SK-N-SH treated with all-trans-retinoic acid at 6 μM for 48 hours (cell line): ENCODE measurements around the gene TRIM69.

Source experiments
- ARNTL ChIP-seq: fragments of 450-650 bp; formaldehyde crosslinking; IDR thresholded peaks from 2 replicates; pipeline ENCODE4 v1.5.0; 2020; ENCODE audit warnings: low read depth, mild to moderate bottlenecking, moderate library complexity, borderline replicate concordance
- CREB5 ChIP-seq: fragments of 250-450 bp; sonication (Bioruptor Pico); IDR thresholded peaks from 2 replicates; pipeline ENCODE4 v1.5.1; 2020; ENCODE audit warnings: low read depth, mild to moderate bottlenecking, moderate library complexity
- CSDC2 ChIP-seq: fragments of 250-450 bp; sonication (Bioruptor Pico); IDR thresholded peaks from 2 replicates; pipeline ENCODE4 v1.5.0; 2020; ENCODE audit warnings: mild to moderate bottlenecking, moderate library complexity
- CSRNP3 ChIP-seq: fragments of 250-450 bp; sonication (Bioruptor Pico); IDR thresholded peaks from 2 replicates; pipeline ENCODE4 v1.5.1; 2021; ENCODE audit warnings: mild to moderate bottlenecking, moderate library complexity
- ESRRG ChIP-seq: fragments of 250-450 bp; sonication (Bioruptor Pico); IDR thresholded peaks from 2 replicates; pipeline ENCODE4 v1.6.1; 2021; ENCODE audit warnings: mild to moderate bottlenecking
- ISL1 ChIP-seq: fragments of 250-450 bp; sonication (Bioruptor Pico); IDR thresholded peaks from 2 replicates; pipeline ENCODE4 v2.1.2; 2022; ENCODE audit warnings: mild to moderate bottlenecking, moderate library complexity
- SNAI2 ChIP-seq: fragments of 250-450 bp; sonication (Bioruptor Pico); IDR thresholded peaks from 2 replicates; pipeline ENCODE4 v1.5.0; 2020; ENCODE audit warnings: mild to moderate bottlenecking, moderate library complexity
- TCF4 ChIP-seq: fragments of 250-450 bp; sonication (Bioruptor Pico); IDR thresholded peaks from 2 replicates; pipeline ENCODE4 v1.8.0; 2021; ENCODE audit warnings: mild to moderate bottlenecking, moderate library complexity, borderline replicate concordance
- TOX ChIP-seq: fragments of 250-450 bp; sonication (Bioruptor Pico); IDR thresholded peaks from 2 replicates; pipeline ENCODE4 v1.8.0; 2021; ENCODE audit warnings: mild to moderate bottlenecking, moderate library complexity, borderline replicate concordance
- ZC3H10 ChIP-seq: fragments of 250-450 bp; sonication (Bioruptor Pico); IDR thresholded peaks from 2 replicates; pipeline ENCODE4 v1.5.1; 2021; ENCODE audit warnings: mild to moderate bottlenecking, moderate library complexity
- ZFP3 ChIP-seq: fragments of 250-450 bp; sonication (Bioruptor Pico); IDR thresholded peaks from 2 replicates; pipeline ENCODE4 v1.5.0; 2020; ENCODE audit warnings: mild to moderate bottlenecking, moderate library complexity
- ZNF70 ChIP-seq: fragments of 450-650 bp; formaldehyde crosslinking; IDR thresholded peaks from 2 replicates; pipeline ENCODE4 v1.5.0; 2020; ENCODE audit warnings: mild to moderate bottlenecking, moderate library complexity
- ZNF8 ChIP-seq: fragments of 450-650 bp; formaldehyde crosslinking; IDR thresholded peaks from 2 replicates; pipeline ENCODE4 v1.5.0; 2020; ENCODE audit warnings: mild to moderate bottlenecking, moderate library complexity
- TF ChIP-seq, protein P1 (sequence below): fragments of 250-450 bp; sonication (Bioruptor Pico); IDR thresholded peaks from 2 replicates; pipeline ENCODE4 v1.8.0; 2020; ENCODE audit warnings: mild to moderate bottlenecking, moderate library complexity, borderline replicate concordance

DNA sequence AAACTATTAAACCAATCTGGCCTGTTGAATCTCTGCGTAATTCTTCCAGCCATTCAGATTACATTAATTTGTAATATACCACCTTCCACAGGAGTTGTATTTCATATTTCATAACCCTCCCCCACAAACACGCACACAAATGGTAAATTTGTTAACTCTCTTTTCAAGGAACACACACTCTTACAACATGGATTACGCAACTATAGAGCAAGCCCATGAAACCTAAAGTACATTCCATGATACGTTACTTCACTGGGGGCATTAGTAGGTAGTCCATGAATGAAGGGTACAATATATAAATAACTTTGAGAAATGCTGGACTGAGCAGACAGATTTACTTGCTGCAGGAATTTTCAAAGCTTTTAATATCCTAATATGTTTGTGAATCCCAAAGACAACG lies 65.0 kb downstream of the TRIM69 start:
- TF ChIP-seq TCF4 (CRISPR knock-in tag) (no peak), ZFP3 (CRISPR knock-in tag) (no peak), ARNTL (CRISPR knock-in tag) (no peak), ESRRG (CRISPR knock-in tag) (no peak), SNAI2 (CRISPR knock-in tag) (no peak), ZC3H10 (no peak), CREB5 (CRISPR knock-in tag) (no peak), ZNF8 (CRISPR knock-in tag) (no peak), TOX (CRISPR knock-in tag) (no peak), ZNF70 (CRISPR knock-in tag) (no peak), CSDC2 (no peak), ISL1 (CRISPR knock-in tag) (no peak), CSRNP3 (CRISPR knock-in tag) (no peak)
- TF ChIP-seq, protein P1, sequence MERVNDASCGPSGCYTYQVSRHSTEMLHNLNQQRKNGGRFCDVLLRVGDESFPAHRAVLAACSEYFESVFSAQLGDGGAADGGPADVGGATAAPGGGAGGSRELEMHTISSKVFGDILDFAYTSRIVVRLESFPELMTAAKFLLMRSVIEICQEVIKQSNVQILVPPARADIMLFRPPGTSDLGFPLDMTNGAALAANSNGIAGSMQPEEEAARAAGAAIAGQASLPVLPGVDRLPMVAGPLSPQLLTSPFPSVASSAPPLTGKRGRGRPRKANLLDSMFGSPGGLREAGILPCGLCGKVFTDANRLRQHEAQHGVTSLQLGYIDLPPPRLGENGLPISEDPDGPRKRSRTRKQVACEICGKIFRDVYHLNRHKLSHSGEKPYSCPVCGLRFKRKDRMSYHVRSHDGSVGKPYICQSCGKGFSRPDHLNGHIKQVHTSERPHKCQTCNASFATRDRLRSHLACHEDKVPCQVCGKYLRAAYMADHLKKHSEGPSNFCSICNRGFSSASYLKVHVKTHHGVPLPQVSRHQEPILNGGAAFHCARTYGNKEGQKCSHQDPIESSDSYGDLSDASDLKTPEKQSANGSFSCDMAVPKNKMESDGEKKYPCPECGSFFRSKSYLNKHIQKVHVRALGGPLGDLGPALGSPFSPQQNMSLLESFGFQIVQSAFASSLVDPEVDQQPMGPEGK (CRISPR knock-in tag), result no peak
